GM23248 (cell line): Measurements from ENCODE around the gene RSL1D1.
"Not testable (repeated sequence)": the region's sequence is repeated elsewhere in the genome, so short reads cannot be mapped to it uniquely, and the experiment has no call there.

Experiments
- EZH2 ChIP-seq: fragments of 200-600 bp; sonication (generic); IDR thresholded peaks from 2 replicates; pipeline ENCODE4 v1.6.1; 2018; ENCODE audit warnings: antibody characterized with exemption, mild to moderate bottlenecking; ENCODE audit not compliant: insufficient read depth, poor library complexity, severe bottlenecking
- EZH2phosphoT487 ChIP-seq: fragments of 200-600 bp; sonication (generic); IDR thresholded peaks from 2 replicates; pipeline ENCODE4 v1.6.1; 2018; ENCODE audit warnings: antibody characterized with exemption, moderate library complexity, mild to moderate bottlenecking, low read depth; ENCODE audit not compliant: insufficient read depth

DNA sequence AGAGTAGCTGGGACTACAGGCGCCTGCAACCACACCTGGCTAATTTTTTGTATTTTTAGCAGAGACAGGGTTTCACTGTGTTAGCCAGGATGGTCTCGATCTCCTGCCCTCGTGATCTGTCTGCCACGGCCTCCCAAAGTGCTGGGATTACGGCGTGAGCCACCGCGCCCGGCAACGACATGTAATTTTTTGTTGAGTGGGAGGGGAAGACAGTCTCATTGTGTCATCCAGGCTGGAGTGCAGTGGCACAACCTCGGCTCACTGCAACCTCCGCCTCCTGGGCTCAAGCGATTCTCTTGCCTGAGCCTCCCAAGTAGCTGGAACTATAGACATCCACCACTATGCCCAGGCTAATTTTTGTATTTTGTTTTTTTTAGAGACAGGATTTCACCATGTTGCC lies 32.4 kb downstream of the RSL1D1 start:
- TF ChIP-seq EZH2, EZH2phosphoT487: not testable (repeated sequence)
